Immature natural killer cell (primary cell): ENCODE measurements around the gene PLA2G10. TPM values are rescaled to one million over a fixed set of nuclear protein-coding genes. Genes with fewer than 3 reads are reported as not detected.

ENCODE experiments used
- DNase-seq, 3 donors: peaks; one replicate each; pipeline ENCODE4 v3.0.0; 2022; ENCODE audit warnings: mixed read lengths in 1 of 3
- H3K27ac Mint-ChIP-seq, 6 donors: one replicate each; pipeline ENCODE4 v1.8.0; 2020; ENCODE audit warnings: mixed read lengths in 6 of 6, mild to moderate bottlenecking in 5 of 6, inconsistent platforms in 4 of 6, moderate library complexity in 3 of 6
- H3K27me3 Mint-ChIP-seq, 3 donors: one replicate each; pipeline ENCODE4 v1.8.0; 2020 to 2021; ENCODE audit warnings: low read depth in 3 of 3, mild to moderate bottlenecking in 3 of 3, mixed read lengths in 3 of 3, moderate library complexity in 3 of 3, inconsistent platforms in 1 of 3
- H3K36me3 Mint-ChIP-seq, 3 donors: one replicate each; pipeline ENCODE4 v1.8.0; 2020; ENCODE audit warnings: mixed read lengths in 3 of 3, inconsistent platforms in 2 of 3, mild to moderate bottlenecking in 2 of 3
- H3K4me1 Mint-ChIP-seq, 2 donors: one replicate each; pipeline ENCODE4 v1.8.0; 2020; ENCODE audit warnings: inconsistent platforms in 2 of 2, mild to moderate bottlenecking in 2 of 2, mixed read lengths in 2 of 2, moderate library complexity in 1 of 2
- H3K4me3 Mint-ChIP-seq, 5 donors: one replicate each; pipeline ENCODE4 v1.8.0; 2020; ENCODE audit warnings: mild to moderate bottlenecking in 5 of 5, mixed read lengths in 5 of 5, inconsistent platforms in 3 of 5, moderate library complexity in 3 of 5
- H3K9me3 Mint-ChIP-seq, 6 donors: one replicate each; pipeline ENCODE4 v1.8.0; 2020; ENCODE audit warnings: mild to moderate bottlenecking in 6 of 6, mixed read lengths in 6 of 6, inconsistent platforms in 4 of 6, moderate library complexity in 3 of 6
- polyA plus RNA-seq, 3 donors: library from polyadenylated mRNA; unstranded; fragments of 300-500 nt; fragmentation: Illumina TruSeq; gene quantifications; one replicate each; pipeline ENCODE4 v1.2.3, GENCODE V29; 2021

Gene PLA2G10
- polyA plus RNA-seq, 3 donors from 2014 or later, result not detected

GRCh38 chr16:14678748-14679497, 15.2 kb downstream of the PLA2G10 start:
- H3K27me3 Mint-ChIP-seq, result peaks cover 2 to 4% (median 2%) of the 10 kb centered on the region in 3 donors
- H3K36me3 Mint-ChIP-seq, result no peaks in the 10 kb centered on the region
- H3K9me3 Mint-ChIP-seq, result peaks cover 0 to 4% (median 0%) of the 10 kb centered on the region in 6 donors
- H3K4me1 Mint-ChIP-seq, result peaks cover 0 to 3% of the 10 kb centered on the region in 2 donors
- no peak for DNase-seq
- H3K4me3 Mint-ChIP-seq, result no peak overlapping the region
- no peak overlapping the region for H3K27ac Mint-ChIP-seq

- DNase-seq, result no peak
- Mint-ChIP-seq H3K27ac (no peak overlapping the region), H3K4me1 (peaks cover under 1 to 11% of the 10 kb centered on the region in 2 donors)
Observed at GRCh38 chr16:14677627-14678026, 16.5 kb downstream of the PLA2G10 start.

GRCh38 chr16:14676633-14677032, 17.5 kb downstream of the PLA2G10 start:
- Mint-ChIP-seq H3K9me3 (peaks cover 0 to 4% (median 0%) of the 10 kb centered on the region in 6 donors), H3K27ac (no peak overlapping the region), H3K4me1 (peaks cover 3 to 17% of the 10 kb centered on the region in 2 donors), H3K4me3 (no peak overlapping the region), H3K27me3 (peaks cover 2 to 4% (median 2%) of the 10 kb centered on the region in 3 donors), H3K36me3 (no peaks in the 10 kb centered on the region)
- DNase-seq, result no peak

More at GRCh38 chr16:14677627-14678026, 16.5 kb downstream of the PLA2G10 start:
- H3K9me3 Mint-ChIP-seq, result peaks cover 0 to 4% (median 0%) of the 10 kb centered on the region in 6 donors
- H3K36me3 Mint-ChIP-seq, result no peaks in the 10 kb centered on the region
- H3K27me3 Mint-ChIP-seq, result peaks cover 2 to 4% (median 2%) of the 10 kb centered on the region in 3 donors
- H3K4me3 Mint-ChIP-seq, result no peak overlapping the region

- peaks cover 0 to 15% (median 0%) of the 10 kb centered on the region in 3 donors for H3K36me3 Mint-ChIP-seq
- no peak for DNase-seq
Observed at GRCh38 chr16:14672403-14672971, 21.6 kb downstream of the PLA2G10 start.

GRCh38 chr16:14669776-14670175, 24.3 kb downstream of the PLA2G10 start:
- peaks cover 3 to 17% of the 10 kb centered on the region in 2 donors for H3K4me1 Mint-ChIP-seq
- peak overlapping the region in 2 of 6 donors; percentile 24 to 34 for H3K27ac Mint-ChIP-seq
- no peak overlapping the region for H3K4me3 Mint-ChIP-seq
- no peak for DNase-seq
- H3K9me3 Mint-ChIP-seq, result no peaks in the 10 kb centered on the region
- H3K27me3 Mint-ChIP-seq, result peaks cover 0 to 2% (median 0%) of the 10 kb centered on the region in 3 donors
- H3K36me3 Mint-ChIP-seq, result peaks cover 10 to 36% (median 14%) of the 10 kb centered on the region in 3 donors

More at GRCh38 chr16:14672403-14672971, 21.6 kb downstream of the PLA2G10 start:
- Mint-ChIP-seq H3K27me3 (peaks cover under 1 to 2% (median 2%) of the 10 kb centered on the region in 3 donors), H3K27ac (peak overlapping the region in 4 of 6 donors; percentile 6 to 45 (median 28)), H3K4me1 (peaks cover 3 to 17% of the 10 kb centered on the region in 2 donors), H3K4me3 (no peak overlapping the region), H3K9me3 (no peaks in the 10 kb centered on the region)

- H3K36me3 Mint-ChIP-seq, result peaks cover 14 to 40% (median 17%) of the 10 kb centered on the region in 3 donors
- H3K27me3 Mint-ChIP-seq, result peaks cover 0 to 5% (median 0%) of the 10 kb centered on the region in 3 donors
- peak overlapping the region in 1 of 6 donors; percentile 39 for H3K27ac Mint-ChIP-seq
- no peaks in the 10 kb centered on the region for H3K9me3 Mint-ChIP-seq
- H3K4me1 Mint-ChIP-seq, result peaks cover 3 to 11% of the 10 kb centered on the region in 2 donors
- DNase-seq, result no peak
- no peak overlapping the region for H3K4me3 Mint-ChIP-seq
Observed at GRCh38 chr16:14668556-14669223, 25.4 kb downstream of the PLA2G10 start.

GRCh38 chr16:14667347-14668266, 26.5 kb downstream of the PLA2G10 start:
- Mint-ChIP-seq H3K4me1 (peaks cover 2 to 6% of the 10 kb centered on the region in 2 donors), H3K27me3 (peaks cover 0 to 5% (median 0%) of the 10 kb centered on the region in 3 donors), H3K27ac (peak overlapping the region in 4 of 6 donors; percentile 39 to 67 (median 54)), H3K4me3 (no peak overlapping the region), H3K9me3 (no peaks in the 10 kb centered on the region), H3K36me3 (peaks cover 17 to 43% (median 20%) of the 10 kb centered on the region in 3 donors)
- DNase-seq, result no peak

GRCh38 chr16:14658063-14658462, 36.0 kb downstream of the PLA2G10 start:
- no peak overlapping the region for H3K4me3 Mint-ChIP-seq
- H3K4me1 Mint-ChIP-seq, result no peaks in the 10 kb centered on the region
- peak overlapping the region in 5 of 6 donors; percentile 6 to 71 (median 49) for H3K27ac Mint-ChIP-seq
- no peak for DNase-seq
- H3K27me3 Mint-ChIP-seq, result peaks cover 0 to 2% (median 0%) of the 10 kb centered on the region in 3 donors
- H3K36me3 Mint-ChIP-seq, result peaks cover 15 to 24% (median 16%) of the 10 kb centered on the region in 3 donors
- no peaks in the 10 kb centered on the region for H3K9me3 Mint-ChIP-seq

GRCh38 chr16:14652726-14653125, 41.4 kb downstream of the PLA2G10 start:
- no peak for DNase-seq
- Mint-ChIP-seq H3K27ac (peak overlapping the region in 2 of 6 donors; percentile 68 to 70), H3K36me3 (peaks cover 3 to 41% (median 8%) of the 10 kb centered on the region in 3 donors), H3K4me3 (no peak overlapping the region), H3K9me3 (no peaks in the 10 kb centered on the region), H3K4me1 (peaks cover 0 to 2% of the 10 kb centered on the region in 2 donors), H3K27me3 (peaks cover 0 to 2% (median 0%) of the 10 kb centered on the region in 3 donors)

GRCh38 chr16:14650629-14651028, 43.5 kb downstream of the PLA2G10 start:
- Mint-ChIP-seq H3K4me1 (peaks cover 0 to 6% of the 10 kb centered on the region in 2 donors), H3K4me3 (no peak overlapping the region), H3K36me3 (peaks cover 3 to 40% (median 8%) of the 10 kb centered on the region in 3 donors), H3K27ac (peak overlapping the region in 4 of 6 donors; percentile 12 to 57 (median 38)), H3K9me3 (no peaks in the 10 kb centered on the region), H3K27me3 (peaks cover 0 to 2% (median 0%) of the 10 kb centered on the region in 3 donors)
- no peak for DNase-seq

GRCh38 chr16:14649816-14650215, 44.3 kb downstream of the PLA2G10 start:
- no peak for DNase-seq
- H3K9me3 Mint-ChIP-seq, result no peaks in the 10 kb centered on the region
- no peak overlapping the region for H3K4me3 Mint-ChIP-seq
- H3K27ac Mint-ChIP-seq, result peak overlapping the region in 3 of 6 donors; percentile 23 to 53 (median 40)
- no peaks in the 10 kb centered on the region for H3K27me3 Mint-ChIP-seq
- H3K4me1 Mint-ChIP-seq, result peaks cover 0 to 6% of the 10 kb centered on the region in 2 donors
- H3K36me3 Mint-ChIP-seq, result peaks cover 5 to 38% (median 11%) of the 10 kb centered on the region in 3 donors

GRCh38 chr16:14641926-14642325, 52.2 kb downstream of the PLA2G10 start:
- Mint-ChIP-seq H3K36me3 (peaks cover 0 to 4% (median 4%) of the 10 kb centered on the region in 3 donors), H3K27ac (peak overlapping the region in 5 of 6 donors; percentile 18 to 75 (median 40)), H3K4me3 (no peak overlapping the region), H3K4me1 (peaks cover 23 to 43% of the 10 kb centered on the region in 2 donors), H3K27me3 (no peaks in the 10 kb centered on the region), H3K9me3 (no peaks in the 10 kb centered on the region)
- DNase-seq, result no peak
